HEK293T (cell line): Measurements from ENCODE around the gene PDE7B.

Experiments
- CTCF ChIA-PET: fragments of 350-600 bp; formaldehyde crosslinking; extraction: SDS; loops from one replicate; lab custom pipeline; 2021; ENCODE audit warnings: antibody characterized with exemption, inconsistent platforms; lab: Yijun Ruan, JAX
- POLR2A ChIA-PET: fragments of 350-600 bp; formaldehyde crosslinking; extraction: SDS; loops from one replicate; lab custom pipeline; 2020; ENCODE audit warnings: antibody characterized with exemption, inconsistent platforms; lab: Yijun Ruan, JAX
- DNase-seq: peaks from one replicate; pipeline ENCODE4 v3.0.0; 2012; ENCODE audit warnings: mixed read lengths; ENCODE audit errors: extremely low spot score
- ARNT ChIP-seq: fragments of 450-650 bp; IDR thresholded peaks from 2 replicates; pipeline ENCODE4 v1.6.1; 2017; ENCODE audit warnings: mild to moderate bottlenecking
- BHLHE40 ChIP-seq: fragments of 450-650 bp; IDR thresholded peaks from 2 replicates; pipeline ENCODE4 v1.6.1; 2016; ENCODE audit warnings: mild to moderate bottlenecking, moderate library complexity, borderline replicate concordance
- CTBP1 ChIP-seq: fragments of 450-650 bp; IDR thresholded peaks from 2 replicates; pipeline ENCODE4 v1.6.1; 2016; ENCODE audit warnings: borderline replicate concordance
- ELF4 ChIP-seq: fragments of 450-650 bp; IDR thresholded peaks from 2 replicates; pipeline ENCODE4 v1.6.1; 2017; ENCODE audit warnings: antibody characterized with exemption
- FOXA1 ChIP-seq: fragments of 450-650 bp; IDR thresholded peaks from 2 replicates; pipeline ENCODE4 v1.6.1; 2016; ENCODE audit warnings: mild to moderate bottlenecking
- FOXK2 ChIP-seq: fragments of 450-650 bp; IDR thresholded peaks from 2 replicates; pipeline ENCODE4 v1.6.1; 2016; ENCODE audit warnings: mild to moderate bottlenecking
- FOXM1 ChIP-seq: fragments of 450-650 bp; IDR thresholded peaks from 2 replicates; pipeline ENCODE4 v1.6.1; 2017; ENCODE audit warnings: mild to moderate bottlenecking, borderline replicate concordance
- HDGF ChIP-seq: fragments of 450-650 bp; IDR thresholded peaks from 2 replicates; pipeline ENCODE4 v1.6.1; 2017; ENCODE audit warnings: antibody characterized with exemption, borderline replicate concordance
- L3MBTL2 ChIP-seq: fragments of 450-650 bp; conservative IDR thresholded peaks from 2 replicates; pipeline ENCODE4 v1.6.1; 2016; ENCODE audit warnings: mild to moderate bottlenecking
- LEF1 ChIP-seq: fragments of 450-650 bp; IDR thresholded peaks from 2 replicates; pipeline ENCODE4 v1.6.1; 2017; ENCODE audit warnings: mild to moderate bottlenecking, borderline replicate concordance
- NFRKB ChIP-seq: fragments of 450-650 bp; IDR thresholded peaks from 2 replicates; pipeline ENCODE4 v1.6.1; 2016; ENCODE audit warnings: mild to moderate bottlenecking, moderate library complexity
- PKNOX1 ChIP-seq: fragments of 450-650 bp; IDR thresholded peaks from 2 replicates; pipeline ENCODE4 v1.6.1; 2016
- SP1 ChIP-seq: fragments of 450-650 bp; IDR thresholded peaks from 2 replicates; pipeline ENCODE4 v1.6.1; 2017
- SUZ12 ChIP-seq: fragments of 450-650 bp; IDR thresholded peaks from 2 replicates; pipeline ENCODE4 v1.6.1; 2016; ENCODE audit warnings: mild to moderate bottlenecking
- TARDBP ChIP-seq: fragments of 450-650 bp; IDR thresholded peaks from 2 replicates; pipeline ENCODE4 v1.6.1; 2016
- ZNF384 ChIP-seq: fragments of 450-650 bp; IDR thresholded peaks from 2 replicates; pipeline ENCODE4 v1.6.1; 2016

The PDE7B gene

DNA sequence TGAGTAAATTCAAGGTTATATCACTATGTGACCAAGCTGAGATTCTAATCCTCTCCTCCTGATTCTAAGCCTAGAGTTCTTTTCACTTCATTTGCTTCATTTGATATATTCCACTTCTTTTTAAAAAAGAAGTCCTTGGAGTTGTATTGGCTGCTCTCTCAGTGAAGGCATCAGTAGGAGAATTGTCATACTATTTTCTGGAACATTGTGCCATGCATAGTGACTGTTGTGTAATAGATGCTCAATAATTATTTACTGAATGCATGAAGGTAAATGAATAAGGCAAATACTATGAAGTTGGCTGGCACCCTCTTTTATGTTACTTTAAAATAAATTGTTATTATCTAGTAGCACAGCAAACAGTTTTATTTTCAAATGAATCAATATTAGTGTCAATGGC lies 209.3 kb downstream of the PDE7B start:
- no peak for TF ChIP-seq NFRKB
- TF ChIP-seq SP1, result no peak
- TF ChIP-seq LEF1, result no peak
- TF ChIP-seq L3MBTL2, result no peak
- no peak for TF ChIP-seq FOXA1
- TF ChIP-seq PKNOX1, result no peak
- TF ChIP-seq ARNT, result no peak
- no peak for TF ChIP-seq FOXM1
- TF ChIP-seq BHLHE40, result no peak
- TF ChIP-seq ELF4, result no peak
- no peak for TF ChIP-seq HDGF
- no peak for TF ChIP-seq CTBP1
- TF ChIP-seq TARDBP, result no peak
- no peak for TF ChIP-seq FOXK2
- no peak for TF ChIP-seq SUZ12
- TF ChIP-seq ZNF384, result no peak
- ChIA-PET CTCF (no interaction called here), POLR2A (no interaction called here)
- no peak for DNase-seq

GRCh38 chr6:136061701-136062100 lies 210.2 kb downstream of the PDE7B start:
- ChIA-PET CTCF (no interaction called here), POLR2A (no interaction called here)
- no peak for TF ChIP-seq ZNF384
- no peak for TF ChIP-seq LEF1
- no peak for TF ChIP-seq FOXK2
- TF ChIP-seq L3MBTL2, result no peak
- no peak for TF ChIP-seq ARNT
- TF ChIP-seq TARDBP, result no peak
- no peak for TF ChIP-seq BHLHE40
- TF ChIP-seq CTBP1, result no peak
- TF ChIP-seq SUZ12, result no peak
- TF ChIP-seq NFRKB, result no peak
- no peak for TF ChIP-seq FOXM1
- TF ChIP-seq ELF4, result no peak
- TF ChIP-seq SP1, result no peak
- TF ChIP-seq FOXA1, result no peak
- TF ChIP-seq PKNOX1, result no peak
- no peak for TF ChIP-seq HDGF

DNA sequence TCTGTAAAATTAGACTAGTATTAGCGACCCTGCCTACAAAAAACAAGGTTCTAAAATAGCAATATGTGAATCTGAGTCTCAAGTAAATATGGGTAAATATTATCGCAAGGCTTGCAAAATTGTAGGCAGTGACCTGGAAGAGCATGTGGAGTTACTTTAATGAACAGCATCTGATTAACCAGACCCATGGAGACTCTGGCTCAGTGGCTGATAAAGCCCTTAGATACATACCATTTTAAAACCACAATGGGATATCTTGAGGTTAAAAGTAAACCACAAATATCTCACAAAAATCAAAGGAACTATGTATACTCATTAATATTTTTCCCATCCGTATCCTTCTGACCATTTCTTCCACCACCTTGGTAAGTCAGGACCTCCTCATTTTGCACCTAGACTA lies 211.6 kb downstream of the PDE7B start:
- DNase-seq, result no peak
- TF ChIP-seq ELF4 (no peak), HDGF (no peak), L3MBTL2 (no peak), FOXA1 (no peak), FOXK2 (no peak), CTBP1 (no peak), FOXM1 (no peak), ARNT (no peak), ZNF384 (no peak), SUZ12 (no peak), NFRKB (no peak), BHLHE40 (no peak)
- CTCF ChIA-PET, result no interaction called here
- POLR2A ChIA-PET, result no interaction called here

More at GRCh38 chr6:136061701-136062100, 210.2 kb downstream of the PDE7B start:
- DNase-seq, result no peak

GRCh38 chr6:136066005-136066404 lies 214.5 kb downstream of the PDE7B start:
- ChIA-PET POLR2A (no interaction called here), CTCF (no interaction called here)
- TF ChIP-seq ARNT (no peak), SUZ12 (no peak), ZNF384 (no peak), FOXM1 (no peak)
- DNase-seq, result no peak

GRCh38 chr6:136067731-136068341 lies 216.3 kb downstream of the PDE7B start:
- ChIA-PET CTCF (no interaction called here), POLR2A (no interaction called here)
- DNase-seq, result no peak
- TF ChIP-seq CTBP1 (no peak), LEF1 (no peak), ZNF384 (no peak), ARNT (no peak), BHLHE40 (no peak), SP1 (no peak), ELF4 (no peak)

GRCh38 chr6:136069119-136069518 lies 217.6 kb downstream of the PDE7B start:
- DNase-seq, result no peak

DNA sequence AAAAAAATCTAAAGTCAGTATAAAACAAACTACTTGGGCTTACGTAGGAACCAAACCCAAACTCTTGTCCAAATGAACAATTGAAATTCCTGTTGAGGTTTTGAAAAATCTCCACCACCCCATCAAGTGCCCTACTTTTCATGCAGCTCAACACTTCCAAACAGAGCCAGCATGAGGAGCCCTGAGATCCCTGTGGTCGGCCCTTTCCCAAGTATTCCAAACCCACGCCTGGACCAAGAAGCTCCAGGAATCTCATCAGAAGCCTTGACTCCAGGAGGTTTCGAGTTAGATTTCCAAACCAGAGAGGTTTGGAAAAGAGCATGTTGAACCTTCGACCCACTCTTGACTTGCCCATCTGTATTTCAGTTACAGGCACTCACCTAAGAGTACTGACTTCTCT lies 219.3 kb downstream of the PDE7B start:
- CTCF ChIA-PET, result no interaction called here
- TF ChIP-seq TARDBP, result no peak
- TF ChIP-seq ZNF384, result no peak
- no peak for TF ChIP-seq BHLHE40
- no peak for TF ChIP-seq FOXA1
- no peak for TF ChIP-seq L3MBTL2
- no peak for TF ChIP-seq PKNOX1
- TF ChIP-seq SUZ12, result no peak
- no peak for TF ChIP-seq HDGF
- no peak for TF ChIP-seq FOXM1
- TF ChIP-seq CTBP1, result no peak
- TF ChIP-seq ELF4, result no peak
- no peak for TF ChIP-seq FOXK2
- no peak for TF ChIP-seq ARNT
- no peak for TF ChIP-seq LEF1
- TF ChIP-seq SP1, result no peak
- no peak for TF ChIP-seq NFRKB
- POLR2A ChIA-PET, result interaction anchor here (1.7 kb wide), 1 partner anchor 573 kb away, joined by 5 read pairs; the partner anchor contains the start of gene AHI1
- no peak for DNase-seq

More at GRCh38 chr6:136069119-136069518, 217.6 kb downstream of the PDE7B start:
- no peak for TF ChIP-seq ELF4
- no peak for TF ChIP-seq ARNT
- no peak for TF ChIP-seq FOXA1
- TF ChIP-seq SUZ12, result no peak
- TF ChIP-seq LEF1, result no peak
- no peak for TF ChIP-seq FOXM1
- TF ChIP-seq NFRKB, result no peak
- POLR2A ChIA-PET, result no interaction called here
- CTCF ChIA-PET, result no interaction called here
